Astrocyte of the hippocampus (primary cell): ENCODE results near the gene SULT1A2.
"Not testable (repeated sequence)": the region's sequence is repeated elsewhere in the genome, so short reads cannot be mapped to it uniquely, and the experiment has no call there.

ENCODE experiments used
- DNase-seq: peaks from one replicate; pipeline ENCODE4 v3.0.0; 2011; ENCODE audit warnings: low read depth, low spot score

The SULT1A2 gene

GRCh38 chr16:28558456-28558855, 38.4 kb downstream of the SULT1A2 start:
- no peak for DNase-seq

GRCh38 chr16:28556914-28557320, 39.9 kb downstream of the SULT1A2 start:
- DNase-seq = no peak

- no peak for DNase-seq
These were observed 41.3 kb downstream of the SULT1A2 start for GRCh38 chr16:28555561-28555960.

- no peak for DNase-seq
These were observed 42.0 kb downstream of the SULT1A2 start for GRCh38 chr16:28554634-28555423.

GRCh38 chr16:28553776-28554633, 42.8 kb downstream of the SULT1A2 start, which contains the start of gene SGF29:
SGF29 (plus strand) TSS chr16:28553920; CDS start chr16:28581070, 27,150 bp downstream.
- peak; percentile 95 for DNase-seq

- peak; percentile 51 for DNase-seq
These were observed 47.5 kb downstream of the SULT1A2 start for GRCh38 chr16:28549301-28549899.

GRCh38 chr16:28548306-28548802, 48.5 kb downstream of the SULT1A2 start:
- no peak for DNase-seq

GRCh38 chr16:28546626-28547025, 50.2 kb downstream of the SULT1A2 start:
- DNase-seq = no peak

GRCh38 chr16:28545964-28546363, 50.9 kb downstream of the SULT1A2 start:
- DNase-seq = not testable (repeated sequence)

GRCh38 chr16:28544998-28545397, 51.9 kb downstream of the SULT1A2 start:
- DNase-seq = no peak

- DNase-seq = no peak
These were observed 53.8 kb downstream of the SULT1A2 start for GRCh38 chr16:28543072-28543471.

GRCh38 chr16:28542646-28543045, 54.2 kb downstream of the SULT1A2 start:
- DNase-seq = no peak
